Activated CD8-positive, alpha-beta memory T cell treated with anti-CD3 and anti-CD28 coated beads, Interleukin-2, amount 50 U/mL, for 1 hour (primary cell): ENCODE data around the gene GSDME.

Experiments
- DNase-seq: peaks from one replicate; pipeline ENCODE4 v3.0.0-alpha.2; 2020; ENCODE audit errors: extremely low read depth

The GSDME gene

GRCh38 chr7:24653316-24654085 lies 103.8 kb downstream of the GSDME start:
- no peak for DNase-seq

- no peak for DNase-seq
These were observed 104.9 kb downstream of the GSDME start for GRCh38 chr7:24652251-24652939.
